Kidney (tissue), 14 donors: Measurements from ENCODE around the gene GPR35. TPM values are rescaled to one million over a fixed set of nuclear protein-coding genes. Genes with fewer than 3 reads are reported as not detected.

ENCODE experiments used
- DNase-seq, 5 donors: peaks; one replicate each; pipeline ENCODE4 v3.0.0-alpha.2; 2013 to 2020
- FAIRE-seq: peaks from 2 replicates; lab custom pipeline; 2012; peaks lifted over from hg19 to GRCh38; lab: Jason Lieb, UNC
- H3K27ac ChIP-seq, 2 donors: one replicate each; pipeline ENCODE4 v1.7.0; 2013; ENCODE audit warnings: low read depth in 2 of 2, low read length in 2 of 2, inconsistent platforms in 1 of 2
- H3K27me3 ChIP-seq: one replicate; pipeline ENCODE4 v1.7.1; 2013; ENCODE audit warnings: low read length, inconsistent platforms; ENCODE audit not compliant: control insufficient read depth, insufficient read depth
- H3K36me3 ChIP-seq, 3 donors: one replicate each; pipeline versions ENCODE4 v1.7.0 to v1.7.1; 2013; ENCODE audit warnings: low read length in 3 of 3, control low read depth in 1 of 3, inconsistent platforms in 1 of 3; ENCODE audit not compliant: insufficient read depth in 3 of 3, control insufficient read depth in 2 of 3
- H3K4me1 ChIP-seq, 3 donors: one replicate each; pipeline versions ENCODE4 v1.7.0 to v1.7.1; 2013; ENCODE audit warnings: low read length in 3 of 3, inconsistent platforms in 1 of 3, low read depth in 1 of 3; ENCODE audit not compliant: control insufficient read depth in 2 of 3, insufficient read depth in 2 of 3
- H3K4me3 ChIP-seq, 3 donors: one replicate each; pipeline versions ENCODE4 v1.7.0 to v1.8.1; 2013; ENCODE audit warnings: low read length in 3 of 3, control low read depth in 1 of 3, inconsistent platforms in 1 of 3
- H3K9ac ChIP-seq, 3 donors: one replicate each; pipeline versions ENCODE4 v1.7.0 to v1.7.1; 2013; ENCODE audit warnings: low read length in 3 of 3, control low read depth in 1 of 3, inconsistent platforms in 1 of 3
- H3K9me3 ChIP-seq, 3 donors: one replicate each; pipeline versions ENCODE4 v1.7.0 to v1.7.1; 2013; ENCODE audit warnings: low read length in 3 of 3, control low read depth in 1 of 3, inconsistent platforms in 1 of 3; ENCODE audit not compliant: control insufficient read depth in 2 of 3, insufficient read depth in 1 of 3
- CTCF ChIP-seq: IDR thresholded peaks from 3 replicates; pipeline ENCODE4 v1.5.1; 2012; ENCODE audit warnings: mild to moderate bottlenecking, moderate library complexity, borderline replicate concordance; ENCODE audit not compliant: insufficient read depth; ENCODE audit errors: extremely low read depth
- intact Hi-C: fragments of 100-400 bp; cut with DNase I; formaldehyde crosslinking; loops from one replicate; pipeline ENCODE4 v1.11.1; 2022
- polyA plus RNA-seq: library from polyadenylated mRNA; stranded (reverse); fragments of 350-450 nt; fragmentation: Illumina TruSeq; extraction: RNeasy Lipid Tissue Mini Kit (QIAGEN cat#74804); gene quantifications from one replicate; pipeline ENCODE4 v1.2.3, GENCODE V29; 2014; ENCODE audit warnings: low read depth, low replicate concordance; ENCODE audit not compliant: insufficient read depth
- total RNA-seq: library from RNA; stranded (reverse); fragmentation: NEBNext Ultra II Directional; extraction: Animal tissue kit (Norgen Biotek cat#: 25700); gene quantifications from one replicate; pipeline ENCODE4 v1.2.1, GENCODE V29; 2021
- donor health status: control.
- donor health status: control.
- donor health status: control.
- donor health status: control.
- donor health status: control.
- donor health status: DM: yes; HTN: yes; CAD: no.
- donor health status: Normal renal cell carcinoma (clear cell type).

Gene GPR35
- total and polyA plus RNA-seq, 2 donors from 2014 or later, result 1.7 to 6.7 TPM

- intact Hi-C loops, result no loop called here
- H3K9ac ChIP-seq, result no peak overlapping the region
- no peaks in the 10 kb centered on the region for H3K4me1 ChIP-seq
- no peaks in the 10 kb centered on the region for H3K36me3 ChIP-seq
- TF ChIP-seq CTCF, result no peak
- no peaks in the 10 kb centered on the region for H3K27me3 ChIP-seq
- DNase-seq (peak in 1 of 5 donors; percentile 60), FAIRE-seq (no peak)
- H3K27ac ChIP-seq, result no peak overlapping the region
- H3K9me3 ChIP-seq, result peaks cover 0 to 3% (median 0%) of the 10 kb centered on the region in 3 donors
- H3K4me3 ChIP-seq, result no peak overlapping the region
Measured at GRCh38 chr2:240637116-240637900, 12.0 kb downstream of the GPR35 start.

GRCh38 chr2:240637901-240638345 lies 12.6 kb downstream of the GPR35 start:
- intact Hi-C loops, result no loop called here
- H3K9me3 ChIP-seq, result peaks cover 0 to 3% (median 0%) of the 10 kb centered on the region in 3 donors
- no peaks in the 10 kb centered on the region for H3K4me1 ChIP-seq
- no peak overlapping the region for H3K4me3 ChIP-seq
- DNase-seq, result no peak
- no peaks in the 10 kb centered on the region for H3K36me3 ChIP-seq
- no peak for FAIRE-seq
- H3K27ac ChIP-seq, result no peak overlapping the region
- H3K9ac ChIP-seq, result no peak overlapping the region
- no peaks in the 10 kb centered on the region for H3K27me3 ChIP-seq
- no peak for TF ChIP-seq CTCF

GRCh38 chr2:240638512-240639160 lies 13.4 kb downstream of the GPR35 start:
- intact Hi-C loops, result no loop called here

More at GRCh38 chr2:240638512-240639160, 13.4 kb downstream of the GPR35 start:
- Histone ChIP-seq H3K4me3 (no peak overlapping the region), H3K9ac (no peak overlapping the region), H3K27ac (no peak overlapping the region), H3K4me1 (no peaks in the 10 kb centered on the region), H3K27me3 (no peaks in the 10 kb centered on the region), H3K36me3 (no peaks in the 10 kb centered on the region), H3K9me3 (peaks cover 0 to 3% (median 0%) of the 10 kb centered on the region in 3 donors)
- no peak for DNase-seq
- no peak for TF ChIP-seq CTCF
- FAIRE-seq, result no peak
